Measurements from ENCODE around the gene MECR. TPM values are rescaled to one million over a fixed set of nuclear protein-coding genes. Genes with fewer than 3 reads are reported as not detected.

MECR gene
- 15.6 and 16.9 TPM in 2 replicates for total RNA-seq

GRCh38 chr1:29230553-29231378 lies at the start of gene MECR:
MECR (minus strand) TSS chr1:29230934; CDS start chr1:29230906, 28 bp downstream.

GRCh38 chr1:29235955-29236711 lies 5.4 kb upstream of the MECR start, which contains the start of gene PTPRU:
PTPRU (plus strand) TSS chr1:29236522; CDS start chr1:29236645, 123 bp downstream.

DNA sequence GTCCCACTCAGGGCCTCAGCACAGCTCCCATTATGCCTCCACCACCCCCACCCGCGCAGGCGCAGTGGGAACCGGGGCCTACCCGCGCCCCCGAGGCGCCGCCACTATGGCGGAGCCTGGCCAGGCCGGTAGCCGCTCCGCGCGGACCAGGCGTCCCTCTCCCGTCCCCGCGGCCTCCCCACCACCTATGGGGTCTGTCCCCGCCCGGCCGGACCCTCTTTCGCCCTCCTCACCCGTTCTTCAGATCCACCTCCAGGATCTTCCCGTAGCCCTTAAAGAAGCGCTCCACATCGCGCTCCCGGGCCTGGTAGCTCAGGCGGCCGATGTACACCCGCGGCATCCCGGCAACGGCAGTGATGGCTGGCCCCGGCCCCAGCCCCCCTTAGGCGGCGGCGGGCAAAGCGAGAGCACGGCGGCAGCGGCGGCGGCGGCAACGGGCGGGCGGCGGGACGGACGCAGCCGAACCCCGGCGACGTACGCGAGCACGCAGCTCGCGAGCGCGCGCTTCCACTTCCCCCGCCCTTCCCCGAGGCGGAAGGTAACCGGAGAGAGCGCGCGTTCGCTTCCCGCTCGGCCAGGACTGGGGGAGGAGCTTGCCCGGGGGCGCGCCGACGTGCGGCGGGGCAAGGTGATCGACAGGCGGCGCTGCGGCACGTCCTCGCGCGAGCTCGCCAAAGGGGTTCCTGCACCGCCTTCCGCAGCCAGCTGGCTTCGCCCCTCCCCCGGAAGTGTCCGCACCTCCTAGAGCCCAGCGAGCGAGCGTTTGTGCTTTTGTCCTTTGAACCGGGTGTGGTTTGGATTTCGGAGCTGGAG lies 49.1 kb downstream of the MECR start, which contains the start of gene SRSF4:
SRSF4 (minus strand) TSS at position 488 of the 813 bp plus-strand sequence; CDS start at position 340, 148 bp downstream.

Other genes starting within 250 kb of the MECR start
- 13.9 and 16.5 TPM in 2 replicates for gene TMEM200B, start 107.0 kb downstream of the MECR start, total RNA-seq
- gene SRSF4, start 49.0 kb downstream of the MECR start, total RNA-seq = 34.7 and 42.0 TPM in 2 replicates
- 7.8 and 15.8 TPM in 2 replicates for gene PTPRU, start 5.6 kb upstream of the MECR start, total RNA-seq